ENCODE measurements around the gene ZNF431.

GRCh38 chr19:21133633-21134032 is 8.2 kb upstream of the ZNF431 start:
- TF ChIP-seq MAFK (IDR thresholded peaks at IDR 0.05; ENCODE audit: low read length) (no peak), SMARCA5 (IDR thresholded peaks at IDR 0.05) (no peak)
